Loucy (cell line): ENCODE measurements around the gene CAPN14.

ENCODE experiments used
- CTCF ChIP-seq: fragments of 200-600 bp; sonication (generic); conservative IDR thresholded peaks from 2 replicates; pipeline ENCODE4 v1.5.1; 2014; ENCODE audit warnings: mild to moderate bottlenecking, antibody characterized with exemption, low read length
- EZH2phosphoT487 ChIP-seq: fragments of 200-600 bp; IDR thresholded peaks from 2 replicates; pipeline ENCODE4 v1.6.1; 2018; ENCODE audit warnings: antibody characterized with exemption, mild to moderate bottlenecking, moderate library complexity, borderline replicate concordance

- no peak for TF ChIP-seq CTCF
- no peak for TF ChIP-seq EZH2phosphoT487
Measured at GRCh38 chr2:31139671-31140070, 77.6 kb downstream of the CAPN14 start.
